DND-41 (cell line): ENCODE results near the gene C3orf85.

Experiments used
- ATAC-seq: fragments of 200-7000 bp; cut with Tn5 transposase; 3 replicates; pipeline ENCODE4 v1.9.1; 2021; ENCODE audit warnings: low read depth; ENCODE audit not compliant: insufficient read depth
- DNase-seq: peaks from one replicate; pipeline ENCODE4 v3.0.0-alpha.2; 2020
- H2AFZ ChIP-seq: 2 replicates; pipeline ENCODE4 v1.6.0; 2012; ENCODE audit warnings: low read depth, low read length
- H3K27ac ChIP-seq: 2 replicates; pipeline ENCODE4 v1.5.1; 2012; ENCODE audit warnings: low read length, inconsistent platforms
- H3K27me3 ChIP-seq: fragments of 200-600 bp; sonication (generic); 2 replicates; pipeline ENCODE4 v1.6.0; 2012; ENCODE audit warnings: low read length, mild to moderate bottlenecking, inconsistent platforms; ENCODE audit not compliant: insufficient read depth, poor library complexity
- H3K36me3 ChIP-seq: 2 replicates; pipeline ENCODE4 v1.5.1; 2012; ENCODE audit warnings: low read length, inconsistent platforms; ENCODE audit not compliant: insufficient read depth
- H3K4me1 ChIP-seq: 2 replicates; pipeline ENCODE4 v1.5.1; 2012; ENCODE audit warnings: mild to moderate bottlenecking, low read length; ENCODE audit not compliant: insufficient read depth
- H3K4me2 ChIP-seq: 2 replicates; pipeline ENCODE4 v1.6.0; 2012; ENCODE audit warnings: mild to moderate bottlenecking, moderate library complexity, low read length, inconsistent platforms; ENCODE audit not compliant: insufficient read depth
- H3K4me3 ChIP-seq, 2 experiments: fragments of 200-600 bp in 1 of 2; shearing (Covaris generic) in 1 of 2; 2 replicates each; pipeline ENCODE4 v1.5.1; 2012 to 2016; ENCODE audit warnings: inconsistent platforms in 2 of 2, low read length in 2 of 2, mild to moderate bottlenecking in 2 of 2, low read depth in 1 of 2, moderate library complexity in 1 of 2
- H3K79me2 ChIP-seq: 2 replicates; pipeline ENCODE4 v1.6.0; 2012; ENCODE audit warnings: low read length, inconsistent platforms; ENCODE audit not compliant: insufficient read depth
- H3K9ac ChIP-seq: 2 replicates; pipeline ENCODE4 v1.6.0; 2012; ENCODE audit warnings: low read depth, mild to moderate bottlenecking, inconsistent platforms, low read length, moderate library complexity
- H3K9me3 ChIP-seq: 2 replicates; pipeline ENCODE4 v1.5.1; 2012; ENCODE audit warnings: low read length, moderate library complexity, mild to moderate bottlenecking, inconsistent platforms; ENCODE audit not compliant: insufficient read depth, severe bottlenecking
- H4K20me1 ChIP-seq: 2 replicates; pipeline ENCODE4 v1.6.0; 2012; ENCODE audit warnings: low read length; ENCODE audit not compliant: insufficient read depth
- CTCF ChIP-seq: IDR thresholded peaks from 2 replicates; pipeline ENCODE4 v1.5.1; 2012; ENCODE audit warnings: borderline replicate concordance, low read length, moderate library complexity, mild to moderate bottlenecking; ENCODE audit not compliant: poor library complexity, severe bottlenecking; ENCODE audit errors: extremely low read depth
- EZH2 ChIP-seq: IDR thresholded peaks from 3 replicates; pipeline ENCODE4 v1.6.1; 2012; ENCODE audit warnings: borderline replicate concordance, low read depth, mild to moderate bottlenecking, moderate library complexity, low read length, inconsistent platforms; ENCODE audit not compliant: severe bottlenecking

Gene C3orf85

GRCh38 chr3:109175411-109175810 lies 38.9 kb downstream of the C3orf85 start:
- DNase-seq = no peak
- no peaks in the 10 kb centered on the region for H3K36me3 ChIP-seq
- no peak overlapping the region for H3K27ac ChIP-seq
- H3K9me3 ChIP-seq = no peaks in the 10 kb centered on the region
- no peak overlapping the region for H3K4me3 ChIP-seq
- ATAC-seq = no peak
- H3K4me1 ChIP-seq = no peaks in the 10 kb centered on the region
- no peaks in the 10 kb centered on the region for H3K79me2 ChIP-seq
- no peak overlapping the region for H2AFZ ChIP-seq
- no peaks in the 10 kb centered on the region for H3K27me3 ChIP-seq
- H4K20me1 ChIP-seq = no peaks in the 10 kb centered on the region
- no peak overlapping the region for H3K4me2 ChIP-seq
- no peak for TF ChIP-seq EZH2
- TF ChIP-seq CTCF = no peak
- H3K9ac ChIP-seq = no peak overlapping the region

DNA sequence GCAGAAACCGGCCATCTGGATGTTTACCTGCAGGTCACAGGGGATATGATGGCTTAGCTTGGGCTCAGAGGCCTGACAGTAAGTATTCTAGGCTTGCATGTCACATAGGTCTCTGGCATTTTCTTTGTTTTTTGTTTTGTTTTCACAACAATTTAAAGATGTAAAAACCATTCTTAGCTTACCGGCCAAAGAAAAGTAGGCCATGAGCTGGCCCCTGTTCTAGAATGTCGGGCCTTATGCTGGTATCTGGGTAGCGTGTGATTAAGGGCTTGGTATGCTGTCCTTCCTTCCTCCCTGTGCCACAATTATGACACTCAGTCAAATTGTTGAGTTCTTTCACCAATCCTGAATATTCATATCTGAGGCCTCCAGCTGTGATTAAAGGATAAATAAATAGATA lies 40.2 kb downstream of the C3orf85 start:
- H3K27ac ChIP-seq = no peak overlapping the region
- TF ChIP-seq EZH2 (no peak), CTCF (no peak)
- H3K4me3 ChIP-seq = no peak overlapping the region
- H3K9ac ChIP-seq = no peak overlapping the region
- ATAC-seq (no peak), DNase-seq (no peak)
- H3K4me1 ChIP-seq = no peaks in the 10 kb centered on the region
- H3K9me3 ChIP-seq = no peaks in the 10 kb centered on the region
- no peaks in the 10 kb centered on the region for H3K27me3 ChIP-seq
- H3K4me2 ChIP-seq = no peak overlapping the region
- no peaks in the 10 kb centered on the region for H3K36me3 ChIP-seq
- H2AFZ ChIP-seq = no peak overlapping the region
- no peaks in the 10 kb centered on the region for H4K20me1 ChIP-seq
- no peaks in the 10 kb centered on the region for H3K79me2 ChIP-seq

GRCh38 chr3:109177908-109178307 lies 41.4 kb downstream of the C3orf85 start:
- Histone ChIP-seq H3K36me3 (no peaks in the 10 kb centered on the region), H4K20me1 (no peaks in the 10 kb centered on the region), H3K4me3 (no peak overlapping the region), H3K27ac (no peak overlapping the region), H3K4me1 (no peaks in the 10 kb centered on the region), H3K27me3 (no peaks in the 10 kb centered on the region), H3K4me2 (no peak overlapping the region), H2AFZ (no peak overlapping the region), H3K79me2 (no peaks in the 10 kb centered on the region), H3K9me3 (no peaks in the 10 kb centered on the region), H3K9ac (no peak overlapping the region)
- ATAC-seq = no peak
- no peak for DNase-seq
- no peak for TF ChIP-seq EZH2
- no peak for TF ChIP-seq CTCF

DNA sequence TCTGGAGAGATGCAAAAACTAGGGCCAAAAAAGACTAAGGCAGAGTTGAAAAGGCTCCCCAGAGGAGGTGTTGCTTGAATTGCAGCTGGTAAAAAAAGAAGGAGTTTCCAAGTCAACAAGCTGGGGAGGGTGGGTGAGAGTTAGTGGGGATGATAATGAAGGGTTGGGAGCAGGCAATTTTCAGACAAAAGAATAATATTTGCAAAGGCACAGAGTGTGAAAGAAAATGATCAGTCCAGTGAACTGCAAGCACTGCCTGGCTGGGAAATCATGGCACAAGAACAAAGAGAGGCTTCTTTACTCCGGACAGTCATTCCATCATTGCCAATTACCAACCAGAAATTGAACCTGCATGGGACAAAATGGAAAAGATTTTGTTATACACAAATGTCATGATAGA lies 42.2 kb downstream of the C3orf85 start:
- Histone ChIP-seq H3K36me3 (no peaks in the 10 kb centered on the region), H3K27me3 (no peaks in the 10 kb centered on the region), H3K4me2 (no peak overlapping the region), H3K4me1 (no peaks in the 10 kb centered on the region), H3K27ac (no peak overlapping the region), H3K9me3 (no peaks in the 10 kb centered on the region), H3K79me2 (no peaks in the 10 kb centered on the region), H3K9ac (no peak overlapping the region), H2AFZ (no peak overlapping the region), H4K20me1 (no peaks in the 10 kb centered on the region), H3K4me3 (no peak overlapping the region)
- DNase-seq (no peak), ATAC-seq (no peak)
- TF ChIP-seq CTCF = no peak
- no peak for TF ChIP-seq EZH2
